ENCODE data around the gene NSFL1C.

GRCh38 chr20:1417790-1418189 is 48.9 kb downstream of the NSFL1C start:
- TF ChIP-seq CTCF (IDR thresholded peaks at IDR 0.05) (no peak), EP300 (IDR thresholded peaks at IDR 0.05) (no peak), POLR2AphosphoS5 (IDR thresholded peaks at IDR 0.05) (no peak), POLR2A (IDR thresholded peaks at IDR 0.05) (no peak)

Measured in upper lobe of left lung (tissue), 4 donors.